SW480 (cell line): ENCODE data around the gene MACROD2.
"Not testable (repeated sequence)": the region's sequence is repeated elsewhere in the genome, so short reads cannot be mapped to it uniquely, and the experiment has no call there.

ENCODE experiments used
- DNase-seq: peaks from one replicate; pipeline ENCODE4 v3.0.0-alpha.2; 2016; ENCODE audit warnings: low spot score

Gene MACROD2

GRCh38 chr20:15807771-15808170 is 1812.5 kb downstream of the MACROD2 start:
- DNase-seq: not testable (repeated sequence)

GRCh38 chr20:15811951-15812350 is 1816.6 kb downstream of the MACROD2 start:
- DNase-seq: no peak

GRCh38 chr20:15812696-15813095 is 1817.4 kb downstream of the MACROD2 start:
- DNase-seq: no peak

- DNase-seq: no peak
These were observed 1819.0 kb downstream of the MACROD2 start for GRCh38 chr20:15814360-15814759.

- DNase-seq: no peak
These were observed 1819.6 kb downstream of the MACROD2 start for GRCh38 chr20:15814911-15815310.

- no peak for DNase-seq
These were observed 1822.0 kb downstream of the MACROD2 start for GRCh38 chr20:15817351-15817750.

- peak; percentile 4 for DNase-seq
These were observed 1823.3 kb downstream of the MACROD2 start for GRCh38 chr20:15818651-15819071.

GRCh38 chr20:15823718-15824117 is 1828.4 kb downstream of the MACROD2 start:
- DNase-seq: no peak

GRCh38 chr20:15827628-15828027 is 1832.3 kb downstream of the MACROD2 start:
- DNase-seq: no peak

- DNase-seq: no peak
These were observed 1835.9 kb downstream of the MACROD2 start for GRCh38 chr20:15831201-15831600.

- no peak for DNase-seq
These were observed 1837.2 kb downstream of the MACROD2 start for GRCh38 chr20:15832512-15832911.

- DNase-seq: no peak
These were observed 1839.5 kb downstream of the MACROD2 start for GRCh38 chr20:15834857-15835256.

- DNase-seq: no peak
These were observed 1840.5 kb downstream of the MACROD2 start for GRCh38 chr20:15835811-15836210.

- DNase-seq: peak; percentile 43
These were observed 1841.3 kb downstream of the MACROD2 start for GRCh38 chr20:15836634-15837033.

- no peak for DNase-seq
These were observed 1842.2 kb downstream of the MACROD2 start for GRCh38 chr20:15837563-15837962.

- DNase-seq: no peak
These were observed 1843.2 kb downstream of the MACROD2 start for GRCh38 chr20:15838466-15838865.

- DNase-seq: no peak
These were observed 1845.5 kb downstream of the MACROD2 start for GRCh38 chr20:15840636-15841301.

GRCh38 chr20:15842872-15843271 is 1847.6 kb downstream of the MACROD2 start:
- DNase-seq: peak; percentile 33

GRCh38 chr20:15843777-15844176 is 1848.5 kb downstream of the MACROD2 start:
- DNase-seq: no peak

GRCh38 chr20:15847196-15847784 is 1852.0 kb downstream of the MACROD2 start:
- DNase-seq: no peak

- DNase-seq: no peak
These were observed 1852.8 kb downstream of the MACROD2 start for GRCh38 chr20:15848126-15848525.

- DNase-seq: no peak
These were observed 1853.8 kb downstream of the MACROD2 start for GRCh38 chr20:15848995-15849610.

GRCh38 chr20:15851576-15852215 is 1856.4 kb downstream of the MACROD2 start:
- DNase-seq: no peak
